ENCODE measurements around the gene METTL15. TPM values are rescaled to one million over a fixed set of nuclear protein-coding genes. Genes with fewer than 3 reads are reported as not detected.

METTL15 gene
- total and polyA plus RNA-seq, 2 of the 8 experiments (the other 6 are each of a cell fraction or from before 2014, with no cell fraction given), result 5.4 to 10.5 TPM

- no peak for TF ChIP-seq CHD7 (IDR thresholded peaks at IDR 0.05; ENCODE audit: insufficient replicate concordance, low read length)
- TF ChIP-seq, protein P1, sequence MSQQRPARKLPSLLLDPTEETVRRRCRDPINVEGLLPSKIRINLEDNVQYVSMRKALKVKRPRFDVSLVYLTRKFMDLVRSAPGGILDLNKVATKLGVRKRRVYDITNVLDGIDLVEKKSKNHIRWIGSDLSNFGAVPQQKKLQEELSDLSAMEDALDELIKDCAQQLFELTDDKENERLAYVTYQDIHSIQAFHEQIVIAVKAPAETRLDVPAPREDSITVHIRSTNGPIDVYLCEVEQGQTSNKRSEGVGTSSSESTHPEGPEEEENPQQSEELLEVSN (IDR thresholded peaks at IDR 0.05), result no peak
- TF ChIP-seq RBBP5 (IDR thresholded peaks at IDR 0.05; ENCODE audit: borderline replicate concordance, low read depth, low read length), result no peak
- no peak for TF ChIP-seq CTBP2 (IDR thresholded peaks at IDR 0.05; ENCODE audit: borderline replicate concordance, insufficient read depth, insufficient read length, low read length)
- no peak for TF ChIP-seq CREB1 (IDR thresholded peaks at IDR 0.05)
Observed at GRCh38 chr11:28366549-28367346, 258.6 kb downstream of the METTL15 start (continued).
